ENCODE measurements around the gene WAC. TPM values are rescaled to one million over a fixed set of nuclear protein-coding genes. Genes with fewer than 3 reads are reported as not detected.
"Not testable (repeated sequence)": the region's sequence is repeated elsewhere in the genome, so short reads cannot be mapped to it uniquely, and the experiment has no call there.

The WAC gene
- total and polyA plus RNA-seq, 2 experiments from 2014 or later = 59.4 to 116 TPM

- not testable (repeated sequence) for H3K27ac Mint-ChIP-seq; DNase-seq (ENCODE audit: low spot score); H4K20me1 ChIP-seq (replicated peaks; ENCODE audit: insufficient read depth); H3F3A ChIP-seq (replicated peaks; ENCODE audit: low read depth); H3K36me3 ChIP-seq (ENCODE audit: insufficient read depth); H3K79me2 ChIP-seq (replicated peaks; ENCODE audit: insufficient read depth); H3K4me3 Mint-ChIP-seq; H2AFZ ChIP-seq; ATAC-seq; H3K9me2 ChIP-seq (ENCODE audit: insufficient read depth); H3K4me2 ChIP-seq; H3K27ac ChIP-seq (ENCODE audit: low read depth); H3K4me1 Mint-ChIP-seq; H3K27me3 Mint-ChIP-seq (ENCODE audit: insufficient read depth, low read depth, poor library complexity); H3K4me3 ChIP-seq; H3K4me1 ChIP-seq (ENCODE audit: insufficient read depth)
- H3K9me3 Mint-ChIP-seq = peaks cover 11% of the 10 kb centered on the region; the same call in 2 of the 3 replicates
- H3K27me3 ChIP-seq (ENCODE audit: insufficient read depth) = peaks cover 24% of the 10 kb centered on the region
- H3K36me3 Mint-ChIP-seq (ENCODE audit: low read depth) = peaks cover 28% of the 10 kb centered on the region
Measured at GRCh38 chr10:28521961-28522360, 11.0 kb upstream of the WAC start.

GRCh38 chr10:28523725-28524252, 9.1 kb upstream of the WAC start:
- H3K36me3 ChIP-seq (ENCODE audit: insufficient read depth) = no peaks in the 10 kb centered on the region; the same call in 1 of the 2 replicates
- ATAC-seq (no peak), DNase-seq (ENCODE audit: low spot score) (no peak)
- no peak overlapping the region for H3K4me2 ChIP-seq
- no peak overlapping the region for H2AFZ ChIP-seq
- H4K20me1 ChIP-seq (replicated peaks; ENCODE audit: insufficient read depth) = no peaks in the 10 kb centered on the region; the same call in 1 of the 2 replicates
- peaks cover 11% of the 10 kb centered on the region for H3K27me3 ChIP-seq (ENCODE audit: insufficient read depth)
- no peaks in the 10 kb centered on the region for H3K9me2 ChIP-seq (ENCODE audit: insufficient read depth)
- Mint-ChIP-seq H3K27ac (no peak overlapping the region), H3K9me3 (peaks cover 11% of the 10 kb centered on the region; the same call in 2 of the 3 replicates), H3K4me3 (no peak overlapping the region), H3K4me1 (no peaks in the 10 kb centered on the region), H3K27me3 (ENCODE audit: insufficient read depth, low read depth, poor library complexity) (peaks cover 1% of the 10 kb centered on the region), H3K36me3 (ENCODE audit: low read depth) (peaks cover 28% of the 10 kb centered on the region)
- H3K4me1 ChIP-seq (ENCODE audit: insufficient read depth) = no peaks in the 10 kb centered on the region
- no peak overlapping the region for H3K4me3 ChIP-seq
- H3K79me2 ChIP-seq (replicated peaks; ENCODE audit: insufficient read depth) = 0 out of 2 replicates have a peak, but pooled peaks cover 5% of the 10 kb centered on the region
- H3K27ac ChIP-seq (ENCODE audit: low read depth) = no peak overlapping the region
- no peaks in the 10 kb centered on the region for H3F3A ChIP-seq (replicated peaks; ENCODE audit: low read depth)
- TF ChIP-seq, protein P1, sequence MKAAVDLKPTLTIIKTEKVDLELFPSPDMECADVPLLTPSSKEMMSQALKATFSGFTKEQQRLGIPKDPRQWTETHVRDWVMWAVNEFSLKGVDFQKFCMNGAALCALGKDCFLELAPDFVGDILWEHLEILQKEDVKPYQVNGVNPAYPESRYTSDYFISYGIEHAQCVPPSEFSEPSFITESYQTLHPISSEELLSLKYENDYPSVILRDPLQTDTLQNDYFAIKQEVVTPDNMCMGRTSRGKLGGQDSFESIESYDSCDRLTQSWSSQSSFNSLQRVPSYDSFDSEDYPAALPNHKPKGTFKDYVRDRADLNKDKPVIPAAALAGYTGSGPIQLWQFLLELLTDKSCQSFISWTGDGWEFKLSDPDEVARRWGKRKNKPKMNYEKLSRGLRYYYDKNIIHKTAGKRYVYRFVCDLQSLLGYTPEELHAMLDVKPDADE (IDR thresholded peaks at IDR 0.05) = no peak
- TF ChIP-seq CREB1 (CRISPR knock-in tag; IDR thresholded peaks at IDR 0.05; ENCODE audit: low read depth) = no peak
- TF ChIP-seq NANOG (IDR thresholded peaks at IDR 0.05; ENCODE audit: borderline replicate concordance) = no peak
- no peak for TF ChIP-seq STAT1 (IDR thresholded peaks at IDR 0.05; ENCODE audit: unreplicated experiment)
- no peak for TF ChIP-seq REST (IDR thresholded peaks at IDR 0.05; ENCODE audit: unreplicated experiment)
- TF ChIP-seq POLR2AphosphoS5 (IDR thresholded peaks at IDR 0.05; ENCODE audit: low read depth) = no peak
- TF ChIP-seq CTCF (conservative IDR thresholded peaks at IDR 0.05; ENCODE audit: low read depth in 2 of 2) = no peak
- TF ChIP-seq EZH2phosphoT487 (IDR thresholded peaks at IDR 0.05; ENCODE audit: unreplicated experiment) = no peak
- TF ChIP-seq JUNB (IDR thresholded peaks at IDR 0.05; ENCODE audit: unreplicated experiment) = no peak
- no peak for TF ChIP-seq ZNF331 (CRISPR knock-in tag; IDR thresholded peaks at IDR 0.05; ENCODE audit: low read depth)
- no peak for TF ChIP-seq ZNF114 (CRISPR knock-in tag; IDR thresholded peaks at IDR 0.05)
- TF ChIP-seq EZH2 (IDR thresholded peaks at IDR 0.05; ENCODE audit: low read depth, unreplicated experiment) = no peak
